KMS-11 (cell line): Measurements from ENCODE around the gene RAD51B.

Experiments
- H2AFZ ChIP-seq: fragments of 200-600 bp; sonication (generic); 2 replicates; pipeline ENCODE4 v1.6.1; 2016; ENCODE audit warnings: antibody characterized with exemption, mixed run types, low read depth
- H3K27ac ChIP-seq: fragments of 200-600 bp; sonication (generic); 2 replicates; pipeline ENCODE4 v1.6.1; 2016; ENCODE audit warnings: mild to moderate bottlenecking, mixed run types
- H3K27me3 ChIP-seq: fragments of 200-600 bp; sonication (generic); 2 replicates; pipeline ENCODE4 v1.6.1; 2017; ENCODE audit warnings: mild to moderate bottlenecking, low read depth, mixed run types, moderate library complexity; ENCODE audit not compliant: insufficient read depth
- H3K36me3 ChIP-seq: fragments of 200-600 bp; sonication (generic); 2 replicates; pipeline ENCODE4 v1.6.1; 2017; ENCODE audit warnings: mild to moderate bottlenecking, mixed run types; ENCODE audit not compliant: insufficient read depth
- H3K4me1 ChIP-seq: fragments of 200-600 bp; sonication (generic); 2 replicates; pipeline ENCODE4 v1.6.1; 2016; ENCODE audit warnings: mild to moderate bottlenecking, low read depth, mixed run types; ENCODE audit not compliant: poor library complexity, severe bottlenecking
- H3K4me2 ChIP-seq: fragments of 200-600 bp; sonication (generic); 2 replicates; pipeline ENCODE4 v1.7.0; 2016; ENCODE audit warnings: mild to moderate bottlenecking, mixed run types
- H3K4me3 ChIP-seq: fragments of 200-600 bp; sonication (generic); IDR thresholded peaks from 2 replicates; pipeline ENCODE4 v1.6.1; 2017; ENCODE audit warnings: low read depth, low read length, mixed read lengths; ENCODE audit not compliant: insufficient read depth
- H3K79me2 ChIP-seq: fragments of 200-600 bp; sonication (generic); 2 replicates; pipeline ENCODE4 v1.6.1; 2016; ENCODE audit warnings: low read depth, mixed run types; ENCODE audit not compliant: insufficient read depth
- H3K9ac ChIP-seq: fragments of 200-600 bp; sonication (generic); 2 replicates; pipeline ENCODE4 v1.6.1; 2016; ENCODE audit warnings: mild to moderate bottlenecking, mixed run types
- H4K20me1 ChIP-seq: fragments of 200-600 bp; sonication (generic); 2 replicates; pipeline ENCODE4 v1.6.1; 2016; ENCODE audit warnings: mild to moderate bottlenecking, mixed run types; ENCODE audit not compliant: insufficient read depth
- CTCF ChIP-seq: fragments of 200-600 bp; sonication (generic); conservative IDR thresholded peaks from 2 replicates; pipeline ENCODE4 v1.6.1; 2017; ENCODE audit warnings: low read depth, mild to moderate bottlenecking, antibody characterized with exemption, low read length, moderate library complexity, mixed read lengths

RAD51B gene

GRCh38 chr14:68399971-68400370 lies 580.4 kb downstream of the RAD51B start:
- H3K79me2 ChIP-seq, result no peaks in the 10 kb centered on the region
- H3K9ac ChIP-seq, result no peak overlapping the region
- no peaks in the 10 kb centered on the region for H3K36me3 ChIP-seq
- TF ChIP-seq CTCF, result no peak
- H3K4me2 ChIP-seq, result peak overlapping the region; percentile 54; the same call in 1 of the 2 replicates
- no peak overlapping the region for H3K4me3 ChIP-seq
- peaks cover 78% of the 10 kb centered on the region for H3K4me1 ChIP-seq
- H3K27ac ChIP-seq, result peak overlapping the region; percentile 93
- no peaks in the 10 kb centered on the region for H4K20me1 ChIP-seq
- H2AFZ ChIP-seq, result no peak overlapping the region
- H3K27me3 ChIP-seq, result no peaks in the 10 kb centered on the region

GRCh38 chr14:68401317-68401716 lies 581.7 kb downstream of the RAD51B start:
- H3K27me3 ChIP-seq, result no peaks in the 10 kb centered on the region
- H3K4me1 ChIP-seq, result peaks cover 91% of the 10 kb centered on the region
- H3K79me2 ChIP-seq, result no peaks in the 10 kb centered on the region
- H3K27ac ChIP-seq, result peak overlapping the region; percentile 93
- no peaks in the 10 kb centered on the region for H3K36me3 ChIP-seq
- H3K9ac ChIP-seq, result peak overlapping the region; percentile 27; the same call in 1 of the 2 replicates
- peak overlapping the region; percentile 30; the same call in 1 of the 2 replicates for H2AFZ ChIP-seq
- no peak for TF ChIP-seq CTCF
- peak overlapping the region; percentile 54 for H3K4me2 ChIP-seq
- no peak overlapping the region for H3K4me3 ChIP-seq
- H4K20me1 ChIP-seq, result no peaks in the 10 kb centered on the region

GRCh38 chr14:68401855-68402254 lies 582.3 kb downstream of the RAD51B start:
- no peak for TF ChIP-seq CTCF
- Histone ChIP-seq H2AFZ (no peak overlapping the region), H3K4me3 (no peak overlapping the region), H3K4me1 (peaks cover 88% of the 10 kb centered on the region), H3K27ac (peak overlapping the region; percentile 93), H3K79me2 (no peaks in the 10 kb centered on the region), H3K36me3 (no peaks in the 10 kb centered on the region), H3K27me3 (no peaks in the 10 kb centered on the region), H3K9ac (peak overlapping the region; percentile 27; the same call in 1 of the 2 replicates), H4K20me1 (no peaks in the 10 kb centered on the region), H3K4me2 (peak overlapping the region; percentile 54)

GRCh38 chr14:68402525-68403101 lies 583.0 kb downstream of the RAD51B start:
- Histone ChIP-seq H3K27ac (peak overlapping the region; percentile 93), H3K9ac (peak overlapping the region; percentile 27; the same call in 1 of the 2 replicates), H3K79me2 (no peaks in the 10 kb centered on the region), H3K4me3 (no peak overlapping the region), H3K36me3 (no peaks in the 10 kb centered on the region), H3K4me1 (peaks cover 80% of the 10 kb centered on the region), H2AFZ (no peak overlapping the region), H3K27me3 (no peaks in the 10 kb centered on the region), H3K4me2 (peak overlapping the region; percentile 54), H4K20me1 (no peaks in the 10 kb centered on the region)
- no peak for TF ChIP-seq CTCF
